NCI-H1105 (cell line): ENCODE data around the gene NPHP1.
"Not testable (repeated sequence)": the region's sequence is repeated elsewhere in the genome, so short reads cannot be mapped to it uniquely, and the experiment has no call there.

Experiments
- DNase-seq: peaks from one replicate; lab custom pipeline; 2025; lab: John Stamatoyannopoulos, UW

NPHP1 gene

DNA sequence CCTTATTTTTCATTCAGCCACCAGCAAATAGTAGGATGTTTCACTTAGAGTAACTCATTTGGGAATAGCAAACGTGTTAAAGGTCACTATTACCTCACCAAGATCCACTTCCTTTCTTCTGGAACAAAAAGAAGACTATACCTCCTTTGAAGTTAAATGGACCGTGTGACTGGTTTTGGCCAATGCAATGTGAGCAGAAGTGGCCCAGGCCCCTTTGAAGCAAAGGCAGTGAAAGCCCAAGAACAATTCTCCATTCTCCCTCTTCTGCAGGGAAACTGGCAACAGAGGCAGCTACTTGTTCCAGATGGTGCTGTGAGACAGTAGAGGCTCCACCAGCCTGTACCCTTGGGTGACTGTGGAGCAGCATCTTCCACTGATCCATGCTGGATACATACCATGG, 77.9 kb downstream of the NPHP1 start:
- DNase-seq = no peak

DNA sequence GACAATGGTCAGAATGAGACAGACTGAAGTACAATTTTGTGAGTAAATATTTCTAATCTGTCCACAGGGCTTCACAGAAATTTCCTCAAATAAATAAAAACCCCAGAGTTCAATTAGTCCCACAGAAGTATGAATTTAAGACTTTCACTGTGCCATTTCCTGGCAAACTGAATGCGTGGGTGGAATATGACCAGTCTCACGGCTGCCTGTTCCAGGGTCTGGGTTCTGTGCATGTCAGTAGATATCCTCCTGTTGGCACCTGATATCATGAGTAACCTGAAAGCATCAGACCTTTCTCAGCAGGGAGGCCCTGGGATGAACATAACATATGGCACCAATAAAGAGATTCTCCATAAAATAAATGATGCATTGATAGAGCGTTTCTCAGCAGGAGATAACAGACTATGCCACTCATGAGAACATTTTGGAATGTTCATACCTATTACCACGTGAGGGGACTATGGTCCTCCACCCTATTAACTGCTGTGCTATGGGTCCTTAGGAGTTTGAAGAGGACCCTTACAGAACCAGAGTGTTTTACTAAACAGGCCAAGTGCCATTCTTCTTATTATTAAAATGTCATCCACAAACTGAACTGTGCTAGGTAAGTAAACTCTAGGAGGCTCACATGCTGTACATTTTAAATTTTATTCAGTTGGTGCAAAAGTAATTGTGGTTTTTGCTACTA, 78.6 kb downstream of the NPHP1 start:
- DNase-seq = no peak

DNA sequence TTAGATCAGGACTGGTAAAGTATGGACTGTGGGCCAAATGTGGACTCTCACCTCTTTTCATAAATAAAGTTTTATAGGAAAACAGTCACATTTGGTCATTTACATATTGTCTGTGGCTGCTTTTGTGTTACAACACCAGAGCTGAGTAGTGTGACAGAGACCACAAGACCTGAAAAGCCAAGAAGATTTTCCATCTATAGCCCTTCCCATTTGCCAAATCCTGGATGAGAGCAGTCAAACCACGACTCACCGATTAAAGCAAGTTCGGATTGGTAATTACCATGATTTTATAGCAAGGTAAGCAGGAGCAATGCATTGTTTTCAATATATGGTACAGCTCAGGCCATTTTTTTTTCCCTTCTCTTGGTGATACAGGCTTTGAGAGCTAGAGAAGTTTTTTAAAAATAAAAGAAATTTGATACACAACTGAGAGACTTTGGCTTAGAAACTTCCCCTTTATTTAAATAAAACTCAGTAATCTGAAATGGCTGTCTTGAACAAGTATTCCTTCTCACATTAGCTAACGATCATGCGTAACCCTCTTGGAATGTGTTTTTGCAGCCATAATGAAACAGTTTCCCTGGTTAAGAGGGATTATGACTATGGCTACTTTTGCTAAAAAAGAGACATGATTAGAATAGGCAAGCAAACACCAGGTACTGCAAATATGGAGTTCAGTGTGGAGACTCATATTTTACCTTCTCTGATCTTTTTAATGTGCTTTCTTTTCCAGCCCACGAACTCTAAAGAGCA, 79.7 kb downstream of the NPHP1 start:
- no peak for DNase-seq

DNA sequence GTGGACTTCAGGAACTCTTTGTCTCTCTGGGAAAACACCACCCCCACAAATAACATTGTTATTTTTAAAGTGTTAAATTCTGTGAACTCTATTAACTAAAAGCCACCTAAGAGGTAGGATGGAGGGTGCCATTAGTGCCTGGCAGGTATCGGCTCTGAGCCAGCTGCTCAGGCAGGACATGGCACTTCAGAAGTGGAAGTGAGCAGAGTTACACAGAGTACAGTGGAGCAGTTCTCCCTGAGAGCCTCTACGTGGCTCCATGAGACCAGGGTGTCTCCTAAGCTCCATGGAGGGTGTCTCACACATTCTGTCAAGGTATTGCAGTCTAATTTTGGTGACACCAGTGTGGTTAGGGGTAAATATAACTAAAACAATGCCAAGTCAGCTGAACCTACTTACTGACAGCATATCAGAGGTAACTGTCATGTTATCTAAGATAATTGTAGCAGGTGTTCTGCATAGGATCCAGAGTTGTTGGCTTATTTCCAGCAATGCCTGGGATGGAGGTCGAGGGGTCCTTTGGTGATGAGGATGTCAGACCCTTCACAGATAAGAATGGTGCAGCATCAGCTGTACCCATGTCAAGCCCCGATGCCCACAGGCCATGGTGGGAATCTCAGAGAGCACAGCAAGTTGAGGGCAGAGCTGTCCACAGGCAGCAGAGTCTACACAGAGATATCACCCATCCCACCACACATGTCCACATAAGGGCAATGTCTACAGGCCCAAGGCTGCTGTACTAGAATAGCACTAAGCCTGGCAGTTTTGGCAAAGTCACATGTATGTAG, 80.6 kb downstream of the NPHP1 start:
- DNase-seq = no peak

DNA sequence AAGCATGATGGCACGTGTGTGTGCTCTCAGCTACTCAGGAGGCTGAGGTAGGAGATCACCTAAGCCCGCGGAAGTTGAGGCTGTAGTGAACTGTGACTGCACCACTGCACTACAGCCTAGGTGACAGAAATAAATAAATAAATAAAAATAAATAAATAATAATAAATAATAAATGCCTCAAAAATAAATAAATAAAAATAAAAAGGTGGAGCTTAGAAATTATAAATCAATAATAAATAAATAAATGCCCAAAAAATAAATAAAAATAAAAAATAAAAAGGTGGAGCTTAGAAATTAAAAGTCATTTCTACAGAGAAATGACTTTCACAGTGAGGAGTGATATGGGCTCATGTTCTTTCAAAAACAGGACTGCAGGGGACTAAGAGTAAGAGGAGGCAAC, 83.2 kb downstream of the NPHP1 start:
- no peak for DNase-seq

DNA sequence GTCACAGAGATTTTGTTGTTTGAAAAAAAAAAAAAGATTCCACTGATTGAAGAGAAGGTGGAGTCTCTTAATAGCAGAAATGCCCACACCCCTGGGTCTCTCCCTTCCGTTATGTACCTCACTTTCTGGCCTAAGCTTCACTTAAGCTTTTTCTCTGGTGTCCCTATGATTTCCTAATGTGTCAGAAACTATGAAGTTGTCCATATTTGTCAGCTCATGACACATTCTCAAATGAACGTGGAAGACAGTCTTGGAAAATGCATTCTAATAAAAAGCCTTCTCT, 83.8 kb downstream of the NPHP1 start:
- no peak for DNase-seq

DNA sequence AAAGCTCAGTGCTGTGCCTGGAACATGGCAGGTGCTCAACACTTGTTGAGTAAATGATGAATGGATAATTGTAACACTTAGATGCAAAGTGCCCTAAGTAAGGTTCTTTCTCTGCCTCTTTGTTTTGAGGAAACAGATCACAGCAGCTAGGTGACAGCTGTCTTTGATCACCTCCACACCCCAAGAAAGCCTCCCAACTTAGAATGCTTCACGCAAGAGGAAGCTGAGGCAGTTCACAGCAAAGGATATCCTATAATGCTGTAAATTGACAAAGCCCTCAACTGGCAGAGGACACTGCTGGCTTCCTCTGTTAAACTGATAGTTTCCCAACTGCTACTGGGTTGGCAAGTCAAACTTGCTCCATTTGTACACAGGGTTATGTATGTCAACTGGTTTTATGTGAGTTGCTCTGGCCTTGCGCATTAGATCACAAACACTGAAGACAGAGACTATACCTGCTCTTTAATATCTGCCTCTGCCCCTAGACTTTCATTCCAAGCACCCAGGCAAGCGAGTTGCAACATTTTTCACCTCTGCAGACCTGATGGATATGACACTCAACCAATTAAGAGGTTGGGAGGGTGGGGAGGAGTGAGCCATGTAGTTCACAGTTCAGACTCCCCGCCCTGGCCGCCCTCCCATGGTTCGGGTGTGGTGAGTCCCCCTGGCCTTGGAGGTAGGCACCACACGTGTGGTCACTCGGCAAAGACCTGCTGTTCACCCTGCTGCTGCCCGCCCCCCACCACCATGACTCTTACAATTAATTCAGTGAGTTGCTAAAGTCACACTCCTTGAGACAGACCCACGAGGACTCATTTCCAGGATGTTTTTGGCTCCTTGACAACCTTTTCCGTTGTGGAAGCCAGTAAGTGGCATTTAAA, 84.4 kb downstream of the NPHP1 start:
- no peak for DNase-seq

DNA sequence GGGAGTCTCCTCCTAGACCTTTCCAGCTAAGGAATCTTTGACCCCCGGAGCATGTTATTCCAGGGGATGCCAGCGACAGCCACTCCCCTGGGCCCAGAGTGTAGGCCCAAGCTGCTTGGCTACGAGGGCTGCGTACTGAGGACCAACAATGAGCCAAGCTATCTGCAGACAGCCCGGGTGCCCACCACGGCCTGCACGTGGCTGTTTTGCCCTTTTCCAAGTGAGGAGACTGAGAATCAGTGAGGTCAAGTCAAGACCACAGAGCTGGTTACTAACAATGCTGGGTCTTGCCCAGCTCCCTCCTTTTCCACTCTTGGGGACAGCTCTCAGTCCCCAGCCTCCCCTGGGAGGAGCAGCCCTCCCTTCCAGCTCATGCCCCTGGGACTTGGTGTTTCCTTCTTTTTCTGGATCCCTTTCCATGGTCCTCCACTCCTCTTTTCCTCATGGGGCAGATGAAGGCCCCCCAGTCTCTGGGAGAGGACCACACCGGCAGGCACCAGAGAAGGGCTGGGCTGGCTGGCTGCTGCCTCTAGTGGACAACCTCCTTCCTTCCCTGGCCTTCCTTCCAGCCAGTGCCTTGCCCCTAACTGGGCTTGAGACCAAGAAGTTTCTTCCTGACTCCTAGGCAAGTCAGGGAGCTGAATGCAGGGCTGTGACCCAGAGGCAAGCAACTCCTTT, 88.6 kb downstream of the NPHP1 start:
- no peak for DNase-seq

DNA sequence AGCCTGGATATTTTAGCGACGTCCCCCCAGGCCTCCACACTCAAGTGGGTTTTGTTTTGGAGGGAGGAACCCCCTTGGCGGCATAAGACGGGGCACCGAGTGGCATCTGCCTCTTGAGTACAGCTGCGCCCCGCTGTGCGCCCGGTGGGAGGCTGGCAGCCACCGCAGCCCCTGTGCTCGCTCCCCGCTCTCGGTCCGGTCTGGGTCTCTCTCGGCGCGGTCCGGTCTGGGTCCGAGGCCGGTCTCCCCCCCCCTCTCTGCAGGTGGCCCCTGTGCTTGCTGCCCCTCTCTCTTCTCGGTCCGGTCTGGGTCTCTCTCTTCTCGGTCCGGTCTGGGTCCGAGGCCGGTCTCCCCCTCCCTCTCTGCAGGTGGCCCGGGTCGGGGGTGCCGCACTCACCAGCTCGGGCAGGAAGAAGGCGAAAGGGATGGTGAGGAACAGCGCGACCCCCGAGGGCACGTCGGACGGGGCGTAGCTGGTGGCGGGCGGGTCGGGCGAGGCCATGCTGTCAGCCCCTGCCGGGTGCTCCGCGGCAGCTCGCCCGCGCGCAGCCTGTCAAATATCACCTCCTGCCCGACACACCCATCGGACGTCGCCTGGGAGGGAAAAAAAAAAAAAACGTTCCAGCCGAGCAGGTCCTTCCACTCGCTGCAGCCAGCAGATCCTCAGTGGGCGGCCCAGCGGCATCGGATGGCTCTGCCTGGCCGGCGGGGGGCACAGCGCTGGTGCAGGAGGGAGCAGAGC, 89.4 kb downstream of the NPHP1 start, which contains the start of gene MALL:
Gene MALL, minus strand, starts transcription at position 532 of the 742 bp plus-strand sequence. Its CDS starts 30 bp downstream, at position 502.
- no peak for DNase-seq

DNA sequence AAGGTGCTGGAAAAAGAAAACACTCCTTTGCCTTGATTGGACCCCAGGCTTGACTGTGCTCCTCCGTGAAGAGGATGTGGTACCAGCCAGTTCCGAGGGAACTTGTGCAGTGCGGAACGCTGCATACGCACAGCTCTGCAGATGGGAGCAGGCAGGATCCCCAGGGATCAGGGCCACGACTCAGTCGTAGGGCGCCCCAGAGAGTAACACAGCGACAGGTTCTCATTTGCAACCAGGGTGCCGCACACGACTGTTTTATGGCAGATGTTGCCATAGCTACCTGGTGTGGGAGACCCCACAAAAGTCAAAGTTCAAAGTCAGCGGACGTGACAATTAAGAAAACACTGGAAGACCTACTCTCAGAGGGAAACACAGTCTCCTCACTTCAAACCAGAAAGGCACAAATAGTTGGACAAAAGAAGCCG, 90.0 kb downstream of the NPHP1 start:
- DNase-seq = no peak

DNA sequence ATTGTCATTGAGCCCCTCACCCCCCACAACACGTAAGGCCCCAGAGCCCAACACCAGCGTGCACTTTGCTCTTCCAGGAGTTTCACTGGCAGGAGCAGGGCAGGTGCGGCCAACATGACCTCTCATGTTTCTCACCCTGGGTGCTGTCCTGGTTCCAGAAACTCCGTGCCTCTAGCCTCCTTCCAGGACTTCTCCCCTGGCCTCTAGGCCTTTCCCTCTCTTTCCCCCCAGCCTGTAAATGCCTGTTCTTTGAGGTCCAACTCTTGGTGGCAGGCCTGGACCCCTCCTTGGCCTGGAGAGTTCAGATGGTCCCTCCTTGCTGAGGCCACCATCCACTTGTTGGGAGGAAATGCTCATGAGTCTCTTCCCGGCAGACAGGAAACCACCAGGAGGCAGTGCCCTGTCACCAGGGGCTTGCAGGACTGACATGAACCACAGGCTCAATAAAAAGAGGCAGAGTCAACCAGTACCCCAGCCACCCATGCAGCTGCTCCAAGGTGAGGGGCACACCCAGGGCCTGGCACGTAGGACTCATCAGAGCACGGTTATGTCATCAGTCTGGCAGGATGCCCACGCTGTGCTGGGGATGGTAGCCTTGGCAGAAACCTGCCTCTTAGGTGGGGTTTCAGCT, 90.7 kb downstream of the NPHP1 start:
- DNase-seq = no peak

DNA sequence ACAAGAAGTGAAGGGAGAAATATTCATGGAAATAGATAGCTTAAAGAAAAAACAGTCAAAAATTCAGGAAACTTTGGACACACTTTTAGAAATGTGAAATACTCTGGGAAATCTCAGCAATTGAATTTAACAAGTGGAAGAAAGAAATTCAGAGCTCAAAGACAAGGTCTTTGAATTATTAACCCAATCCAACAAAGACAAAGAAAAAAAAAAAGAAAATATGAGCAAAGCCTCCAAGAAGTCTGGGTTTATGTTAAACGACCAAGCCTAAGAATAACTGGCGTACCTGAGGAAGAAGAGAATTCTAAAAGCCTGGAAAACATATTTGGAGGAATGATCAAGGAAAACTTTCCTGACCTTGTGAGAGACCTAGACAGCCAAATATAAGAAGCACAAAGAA, 96.5 kb downstream of the NPHP1 start:
- DNase-seq = not testable (repeated sequence)

DNA sequence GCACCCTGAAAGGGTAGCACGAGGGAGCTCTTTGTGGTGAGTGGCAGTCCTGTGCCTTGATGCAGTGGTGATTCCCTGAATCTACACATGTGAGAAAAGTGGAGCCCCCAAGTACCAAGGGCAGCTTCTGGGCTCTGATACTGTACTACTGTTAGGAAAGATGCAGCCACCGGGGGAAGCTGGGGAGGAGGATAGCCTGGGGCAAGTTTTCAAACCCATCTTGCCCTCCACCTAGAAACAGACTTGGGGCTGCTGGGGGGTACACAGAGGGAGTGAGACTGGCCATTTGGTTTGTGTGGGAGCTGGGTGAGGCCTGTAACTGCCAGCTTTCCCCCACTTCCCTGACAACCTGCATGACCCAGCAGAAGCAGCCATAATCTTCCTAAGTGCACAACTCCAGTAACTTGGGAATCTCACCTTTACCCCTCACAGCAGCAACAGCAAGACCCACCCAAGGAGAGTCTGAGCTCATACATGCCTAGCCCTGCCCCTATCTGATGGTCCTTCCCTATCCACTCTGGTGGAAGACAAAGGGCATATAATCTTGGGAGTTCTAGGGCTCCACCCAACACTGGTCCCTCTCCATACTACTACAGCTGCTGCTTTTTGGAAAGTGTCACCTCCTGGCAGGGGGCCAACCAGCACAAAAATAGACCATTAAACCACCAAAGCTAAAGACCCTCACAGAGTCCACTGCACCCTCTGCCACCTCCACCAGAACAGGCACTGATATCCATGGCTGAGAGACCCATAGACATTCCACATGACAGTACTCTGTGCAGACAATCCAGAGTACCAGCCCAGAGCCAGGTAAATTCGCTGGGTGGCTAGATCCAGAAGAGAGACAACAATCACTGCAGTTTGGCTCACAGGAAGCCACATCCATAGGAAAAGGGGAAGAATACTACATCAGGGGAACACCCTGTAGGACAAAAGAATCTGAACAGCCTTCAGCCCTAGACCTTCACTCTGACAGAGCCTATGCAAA, 97.4 kb downstream of the NPHP1 start:
- DNase-seq = no peak

DNA sequence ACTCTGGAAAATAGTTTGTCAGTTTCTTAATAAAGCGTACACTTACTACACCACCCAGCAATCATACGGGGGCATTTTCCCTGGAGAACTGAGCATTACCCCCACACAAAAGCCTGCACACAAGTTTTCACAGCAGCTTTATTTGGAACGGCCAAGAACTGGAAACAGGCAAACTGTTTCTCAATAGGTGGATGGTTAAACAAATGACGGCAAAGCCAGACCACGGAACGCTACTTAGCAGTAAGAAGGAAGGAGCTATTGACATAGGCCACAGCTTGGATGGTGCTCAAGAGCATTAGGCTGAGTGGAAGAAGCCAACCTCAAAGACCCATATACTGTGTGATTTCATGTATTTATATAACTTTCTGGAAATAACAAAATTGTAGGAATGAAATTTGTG, 98.2 kb downstream of the NPHP1 start:
- no peak for DNase-seq

DNA sequence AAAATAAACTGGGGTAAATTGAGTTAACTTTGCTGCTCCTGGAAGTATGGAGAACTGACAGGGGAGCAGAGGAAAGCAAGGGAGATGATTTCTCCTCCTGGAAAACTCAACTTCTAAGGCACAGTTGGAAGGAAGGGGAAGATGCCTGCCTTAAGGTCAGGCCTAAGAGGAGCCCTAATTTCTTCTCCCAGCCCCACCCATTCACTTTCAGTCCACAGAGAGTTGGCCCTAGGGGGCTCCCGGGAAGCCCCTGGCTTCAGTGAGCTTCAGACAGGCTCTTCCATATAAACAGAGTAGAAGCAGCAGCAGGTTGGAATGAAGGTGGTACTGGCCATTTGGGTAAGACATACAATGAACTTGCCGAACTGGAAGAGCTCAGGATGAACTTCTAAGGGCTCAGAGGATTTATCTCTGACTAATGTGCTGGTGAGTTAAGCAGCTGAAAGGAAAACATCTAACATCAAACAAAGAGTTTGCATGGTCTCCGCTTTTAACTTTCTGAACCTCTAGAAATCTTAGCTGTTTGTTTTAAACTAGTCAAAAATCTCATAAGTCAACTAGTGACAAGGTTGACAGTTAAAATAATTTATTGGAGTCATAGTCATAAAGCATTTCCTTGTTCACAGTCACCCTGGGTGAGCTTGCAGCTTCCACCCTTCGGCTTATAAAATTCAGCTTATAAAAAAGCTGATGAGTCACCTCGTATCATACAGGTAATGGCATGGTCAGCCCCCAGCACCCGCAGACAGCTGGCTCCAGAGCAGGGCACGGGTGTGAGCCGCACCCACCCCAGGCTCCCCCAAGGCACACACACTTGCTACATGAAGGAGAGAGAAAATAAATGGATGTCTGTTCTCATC, 99.0 kb downstream of the NPHP1 start:
- no peak for DNase-seq

DNA sequence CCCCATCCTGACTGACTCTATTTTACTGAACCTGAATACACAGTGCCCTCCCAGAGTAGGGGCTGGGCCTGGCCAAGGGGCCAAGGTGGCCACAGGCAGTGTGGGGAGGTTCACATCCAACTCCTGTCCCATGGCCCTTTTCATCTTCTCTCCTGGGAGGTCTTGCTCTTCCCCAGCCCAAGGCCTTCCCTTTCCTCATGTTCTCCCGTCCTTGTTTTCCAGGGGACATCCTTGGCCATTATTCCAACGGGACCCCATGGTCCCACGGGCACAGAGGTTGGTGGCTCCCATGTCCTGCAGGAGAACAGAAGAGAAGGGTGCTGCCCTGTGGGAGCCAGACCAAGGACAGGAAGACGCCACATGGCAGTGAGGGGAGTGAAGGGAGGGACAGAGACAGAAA, 99.6 kb downstream of the NPHP1 start:
- DNase-seq = no peak

DNA sequence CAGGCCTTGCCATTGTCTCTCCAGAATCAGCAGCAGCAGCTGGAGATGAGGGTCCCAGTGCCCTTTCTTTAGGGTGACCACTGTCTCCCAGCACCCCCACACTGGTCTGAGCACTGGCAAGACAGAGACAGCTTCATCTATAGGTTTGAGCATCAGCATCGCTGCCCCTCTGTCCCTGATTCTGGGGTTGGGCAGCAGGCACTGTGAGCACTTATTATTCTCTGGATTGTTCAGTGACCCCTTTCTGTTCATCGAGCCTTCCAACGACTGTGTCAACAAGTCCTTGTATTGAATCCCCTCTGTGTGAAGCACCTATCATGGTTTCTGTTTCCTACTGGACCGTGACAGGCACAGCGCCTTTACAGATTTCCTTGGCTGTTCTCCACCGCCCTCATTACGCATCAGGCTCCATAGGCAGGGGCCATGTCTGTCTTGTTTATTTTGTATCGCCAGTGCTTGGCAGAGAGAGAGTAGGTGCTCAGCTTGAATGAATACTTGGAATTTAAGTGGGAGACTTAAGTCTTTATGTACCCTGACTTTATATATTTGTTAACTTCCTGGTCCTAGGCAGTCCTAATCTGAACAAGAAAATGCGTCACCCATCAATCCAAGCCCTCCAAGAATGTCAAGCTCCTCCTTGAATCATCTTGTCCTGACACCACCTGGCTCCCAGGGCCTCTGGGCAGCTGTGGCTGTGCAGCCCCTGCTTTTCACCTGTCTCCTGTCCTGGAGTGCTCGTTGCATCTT, 100.6 kb downstream of the NPHP1 start:
- DNase-seq = peak; percentile 35
